ENCODE data around the gene SMIM35. TPM values are rescaled to one million over a fixed set of nuclear protein-coding genes. Genes with fewer than 3 reads are reported as not detected.

Gene SMIM35
- total RNA-seq, 3 donors from 2014 or later (not counting 1 experiment from before 2014, with no cell fraction given) = 0.30 to 0.68 (median 0.33) TPM

GRCh38 chr11:118100691-118101232 is 14.0 kb upstream of the SMIM35 start:
- no peak overlapping the region for H3K4me3 Mint-ChIP-seq
- 89% methylated on average over 2 of the region's 3 CpGs for WGBS (ENCODE audit: insufficient coverage)
- no peak for ATAC-seq

GRCh38 chr11:118099838-118100556 is 13.2 kb upstream of the SMIM35 start:
- H3K9me3 ChIP-seq (ENCODE audit: control insufficient read depth, insufficient read depth, low read length) = no peaks in the 10 kb centered on the region
- H3K4me1 Mint-ChIP-seq = peaks cover 0 to 6% of the 10 kb centered on the region in 2 donors
- no peak overlapping the region for H3K27ac ChIP-seq (ENCODE audit: low read length)
- H3K4me3 ChIP-seq (ENCODE audit: low read length) = no peak overlapping the region
- peaks cover 0 to 9% of the 10 kb centered on the region in 2 donors for H3K27me3 Mint-ChIP-seq (ENCODE audit: low read depth in 2 of 2)
- no peak overlapping the region for H3K27ac Mint-ChIP-seq
- no peaks in the 10 kb centered on the region for H3K36me3 Mint-ChIP-seq
- ATAC-seq (no peak), DNase-seq (no peak)
- intact Hi-C loops (cut with micrococcal nuclease) = no loop called here
- H3K9me3 Mint-ChIP-seq = no peaks in the 10 kb centered on the region
- H3K27me3 ChIP-seq (ENCODE audit: control insufficient read depth, insufficient read depth, low read length) = no peaks in the 10 kb centered on the region
- TF ChIP-seq CTCF (IDR thresholded peaks at IDR 0.05) = no peak
- H3K4me3 Mint-ChIP-seq = no peak overlapping the region
- no peaks in the 10 kb centered on the region for H3K36me3 ChIP-seq (ENCODE audit: control insufficient read depth, insufficient read depth, low read length)
- H3K4me1 ChIP-seq (ENCODE audit: control insufficient read depth, insufficient read depth, low read length) = no peaks in the 10 kb centered on the region
- WGBS (ENCODE audit: insufficient coverage) = 93% methylated on average over 10 of the region's 10 CpGs

More at GRCh38 chr11:118100691-118101232, 14.0 kb upstream of the SMIM35 start:
- Mint-ChIP-seq H3K9me3 (no peaks in the 10 kb centered on the region), H3K27me3 (ENCODE audit: low read depth in 2 of 2) (peaks cover 0 to 9% of the 10 kb centered on the region in 2 donors), H3K27ac (no peak overlapping the region), H3K4me1 (peaks cover 0 to 6% of the 10 kb centered on the region in 2 donors), H3K36me3 (no peaks in the 10 kb centered on the region)
- Histone ChIP-seq H3K4me3 (ENCODE audit: low read length) (no peak overlapping the region), H3K27me3 (ENCODE audit: control insufficient read depth, insufficient read depth, low read length) (no peaks in the 10 kb centered on the region), H3K36me3 (ENCODE audit: control insufficient read depth, insufficient read depth, low read length) (no peaks in the 10 kb centered on the region), H3K9me3 (ENCODE audit: control insufficient read depth, insufficient read depth, low read length) (no peaks in the 10 kb centered on the region), H3K27ac (ENCODE audit: low read length) (no peak overlapping the region), H3K4me1 (ENCODE audit: control insufficient read depth, insufficient read depth, low read length) (no peaks in the 10 kb centered on the region)
- intact Hi-C loops (cut with micrococcal nuclease) = no loop called here
- no peak for TF ChIP-seq CTCF (IDR thresholded peaks at IDR 0.05)
- no peak for DNase-seq

GRCh38 chr11:118098996-118099837 is 12.5 kb upstream of the SMIM35 start:
- peaks cover 0 to 6% of the 10 kb centered on the region in 2 donors for H3K4me1 Mint-ChIP-seq
- no peaks in the 10 kb centered on the region for H3K4me1 ChIP-seq (ENCODE audit: control insufficient read depth, insufficient read depth, low read length)
- no peak overlapping the region for H3K27ac Mint-ChIP-seq
- H3K27me3 ChIP-seq (ENCODE audit: control insufficient read depth, insufficient read depth, low read length) = no peaks in the 10 kb centered on the region
- H3K4me3 ChIP-seq (ENCODE audit: low read length) = no peak overlapping the region
- intact Hi-C loops (cut with micrococcal nuclease) = no loop called here
- peaks cover 0 to 6% of the 10 kb centered on the region in 2 donors for H3K27me3 Mint-ChIP-seq (ENCODE audit: low read depth in 2 of 2)
- H3K9me3 Mint-ChIP-seq = no peaks in the 10 kb centered on the region
- H3K4me3 Mint-ChIP-seq = no peak overlapping the region
- 76% methylated on average over 11 of the region's 11 CpGs for WGBS (ENCODE audit: insufficient coverage)
- H3K36me3 Mint-ChIP-seq = no peaks in the 10 kb centered on the region
- no peak overlapping the region for H3K27ac ChIP-seq (ENCODE audit: low read length)
- no peak for TF ChIP-seq CTCF (IDR thresholded peaks at IDR 0.05)
- DNase-seq = no peak
- H3K9me3 ChIP-seq (ENCODE audit: control insufficient read depth, insufficient read depth, low read length) = no peaks in the 10 kb centered on the region
- no peak for ATAC-seq
- no peaks in the 10 kb centered on the region for H3K36me3 ChIP-seq (ENCODE audit: control insufficient read depth, insufficient read depth, low read length)

Measured in natural killer cell (primary cell).